Astrocyte of the spinal cord (primary cell): ENCODE results near the gene ADCY5.

Source experiments
- DNase-seq: peaks from one replicate; pipeline ENCODE4 v3.0.0; 2011; ENCODE audit warnings: low read depth, low spot score
- H3K4me3 ChIP-seq: 2 replicates; pipeline ENCODE4 v1.5.1; 2011; ENCODE audit warnings: low read depth, mild to moderate bottlenecking, low read length, moderate library complexity
- in situ Hi-C: cut with HindIII; loops from 2 replicates; pipeline ENCODE4 v1.10.0; 2017; ENCODE audit warnings: low sequenced_read_pairs
- TF ChIP-seq, protein P1 (sequence below): IDR thresholded peaks from 2 replicates; pipeline ENCODE4 v1.5.1; 2012; ENCODE audit warnings: low read depth, mild to moderate bottlenecking, low read length, inconsistent platforms

Gene ADCY5

DNA sequence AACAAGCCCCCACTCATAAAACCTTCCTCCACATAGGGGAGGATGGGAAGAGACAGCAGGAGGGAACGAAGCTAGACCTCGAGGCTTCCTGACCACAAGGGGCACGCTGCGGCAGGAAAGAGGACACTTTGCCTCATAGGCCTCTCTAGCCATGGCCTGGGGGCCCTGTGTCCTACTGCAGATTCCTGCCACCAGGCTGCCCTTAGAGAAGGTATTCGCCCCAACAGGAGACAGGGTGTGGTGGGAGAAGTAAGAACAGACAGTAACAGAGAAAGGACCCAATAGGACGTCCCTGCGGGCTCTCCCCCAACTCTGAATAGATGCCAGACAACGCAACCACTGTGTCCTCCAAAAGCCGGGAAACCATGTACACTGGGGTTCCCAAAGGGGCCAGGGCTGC is 36.8 kb downstream of the ADCY5 start:
- in situ Hi-C loops, result no loop called here
- TF ChIP-seq, protein P1, sequence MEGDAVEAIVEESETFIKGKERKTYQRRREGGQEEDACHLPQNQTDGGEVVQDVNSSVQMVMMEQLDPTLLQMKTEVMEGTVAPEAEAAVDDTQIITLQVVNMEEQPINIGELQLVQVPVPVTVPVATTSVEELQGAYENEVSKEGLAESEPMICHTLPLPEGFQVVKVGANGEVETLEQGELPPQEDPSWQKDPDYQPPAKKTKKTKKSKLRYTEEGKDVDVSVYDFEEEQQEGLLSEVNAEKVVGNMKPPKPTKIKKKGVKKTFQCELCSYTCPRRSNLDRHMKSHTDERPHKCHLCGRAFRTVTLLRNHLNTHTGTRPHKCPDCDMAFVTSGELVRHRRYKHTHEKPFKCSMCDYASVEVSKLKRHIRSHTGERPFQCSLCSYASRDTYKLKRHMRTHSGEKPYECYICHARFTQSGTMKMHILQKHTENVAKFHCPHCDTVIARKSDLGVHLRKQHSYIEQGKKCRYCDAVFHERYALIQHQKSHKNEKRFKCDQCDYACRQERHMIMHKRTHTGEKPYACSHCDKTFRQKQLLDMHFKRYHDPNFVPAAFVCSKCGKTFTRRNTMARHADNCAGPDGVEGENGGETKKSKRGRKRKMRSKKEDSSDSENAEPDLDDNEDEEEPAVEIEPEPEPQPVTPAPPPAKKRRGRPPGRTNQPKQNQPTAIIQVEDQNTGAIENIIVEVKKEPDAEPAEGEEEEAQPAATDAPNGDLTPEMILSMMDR, result no peak
- H3K4me3 ChIP-seq, result no peak overlapping the region
- DNase-seq, result no peak

DNA sequence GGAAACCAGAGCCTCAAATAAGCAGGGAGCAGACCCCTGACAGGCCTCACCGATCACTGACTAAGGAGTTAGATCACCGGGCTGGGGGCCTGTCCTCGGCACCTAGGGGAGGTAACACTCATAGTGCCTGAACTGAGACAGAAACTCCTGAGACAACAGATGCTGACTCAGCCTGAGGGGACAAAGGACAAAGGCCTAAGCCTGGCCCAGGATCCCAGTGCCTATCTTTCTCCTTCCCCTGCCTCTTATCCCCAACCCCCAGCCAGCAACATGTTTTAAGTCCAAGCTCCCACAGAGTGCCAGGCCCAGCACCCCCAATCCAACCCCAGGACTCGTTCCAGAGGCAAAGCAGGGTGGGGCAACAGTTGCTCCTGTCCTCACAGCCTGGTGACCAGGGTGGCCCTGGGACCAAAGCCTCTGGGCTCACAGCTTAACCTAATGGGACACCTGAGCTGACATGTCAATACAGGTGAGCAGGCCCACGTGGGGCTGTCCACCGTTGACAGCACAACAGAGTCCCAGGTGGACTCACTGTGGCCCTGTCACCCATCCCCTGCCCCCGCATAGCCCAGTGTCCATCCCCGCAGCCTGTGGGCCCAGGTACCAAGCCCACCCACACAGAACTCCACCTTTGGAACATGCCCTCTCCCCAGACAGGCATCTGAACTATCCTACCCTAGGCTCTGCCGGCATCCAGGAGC is 37.4 kb downstream of the ADCY5 start:
- DNase-seq, result no peak
- no peak overlapping the region for H3K4me3 ChIP-seq
- TF ChIP-seq, protein P1, result no peak
- in situ Hi-C loops, result no loop called here

DNA sequence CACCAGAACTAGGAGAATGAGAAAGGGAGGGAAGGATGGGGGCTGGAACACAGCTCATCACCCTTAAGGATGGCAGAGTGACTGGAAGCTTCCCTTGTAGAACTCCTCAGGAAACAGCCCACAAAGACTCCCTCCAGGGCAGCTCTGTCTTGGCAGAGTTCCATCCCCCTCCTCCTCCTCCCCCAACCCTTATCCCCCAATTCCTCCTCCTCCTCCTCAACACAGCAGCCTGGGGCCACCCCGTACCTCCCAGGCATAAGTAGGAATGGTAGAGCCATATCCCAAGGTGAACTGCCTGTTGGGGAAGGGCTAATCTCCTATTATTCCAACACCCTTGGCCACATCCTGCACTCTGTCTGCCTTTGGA is 38.8 kb downstream of the ADCY5 start:
- no peak overlapping the region for H3K4me3 ChIP-seq
- TF ChIP-seq, protein P1, result no peak
- DNase-seq, result no peak
- in situ Hi-C loops, result no loop called here

DNA sequence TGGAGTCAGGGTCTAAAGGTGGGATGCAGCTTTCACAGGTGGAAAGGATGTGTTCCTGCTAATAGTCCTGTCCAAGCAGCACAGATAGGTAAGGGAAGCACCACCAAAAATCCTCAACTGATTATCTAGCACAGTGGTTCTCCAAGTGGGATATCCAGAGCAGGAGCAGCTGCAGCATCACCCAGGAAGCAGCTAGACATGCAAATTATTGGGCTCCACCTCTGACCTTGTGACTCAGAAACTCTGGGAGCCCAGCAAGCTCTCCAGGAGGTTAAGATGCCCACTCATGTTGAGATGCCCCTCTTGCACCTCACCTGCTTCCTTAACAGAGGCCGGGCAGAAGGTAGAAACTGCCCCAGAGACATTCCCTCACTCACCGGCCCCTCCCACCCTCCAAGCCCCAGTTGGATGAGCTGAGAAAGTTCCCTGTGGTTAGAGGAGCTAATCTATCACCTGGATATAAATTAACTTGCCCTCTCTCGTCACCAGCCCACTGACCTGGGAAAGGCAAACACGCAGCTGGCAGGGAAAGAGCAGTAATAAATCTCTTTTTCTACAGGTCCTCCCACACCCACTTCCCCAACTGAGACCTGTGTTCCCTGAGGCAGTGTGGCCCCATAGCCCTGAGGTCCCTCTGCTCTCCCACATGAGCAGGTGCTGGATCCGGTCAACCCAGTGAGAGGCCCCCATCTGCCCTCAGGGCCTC is 39.3 kb downstream of the ADCY5 start:
- TF ChIP-seq, protein P1, result no peak
- DNase-seq, result no peak
- in situ Hi-C loops, result no loop called here
- no peak overlapping the region for H3K4me3 ChIP-seq

DNA sequence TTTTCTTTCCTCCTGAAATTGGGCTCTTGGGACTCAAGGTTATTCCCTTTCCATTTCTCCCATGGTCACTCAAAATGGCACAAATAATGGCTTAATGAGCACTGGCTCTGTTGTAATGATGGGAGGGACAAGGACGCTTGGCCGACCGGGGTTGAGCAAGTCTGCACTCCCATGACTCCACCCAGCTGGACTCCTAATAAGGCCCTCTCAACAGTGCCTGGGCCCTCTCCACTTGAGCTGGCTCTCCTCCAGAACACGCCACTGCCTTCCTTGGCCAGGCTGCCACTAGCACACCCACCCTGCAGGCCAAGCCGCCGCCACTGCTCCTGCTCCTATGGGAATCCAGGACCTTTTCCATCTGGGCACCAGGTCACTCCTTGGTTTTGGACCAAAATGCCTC is 42.3 kb downstream of the ADCY5 start:
- in situ Hi-C loops, result no loop called here
- TF ChIP-seq, protein P1, result no peak
- DNase-seq, result no peak
- no peak overlapping the region for H3K4me3 ChIP-seq

DNA sequence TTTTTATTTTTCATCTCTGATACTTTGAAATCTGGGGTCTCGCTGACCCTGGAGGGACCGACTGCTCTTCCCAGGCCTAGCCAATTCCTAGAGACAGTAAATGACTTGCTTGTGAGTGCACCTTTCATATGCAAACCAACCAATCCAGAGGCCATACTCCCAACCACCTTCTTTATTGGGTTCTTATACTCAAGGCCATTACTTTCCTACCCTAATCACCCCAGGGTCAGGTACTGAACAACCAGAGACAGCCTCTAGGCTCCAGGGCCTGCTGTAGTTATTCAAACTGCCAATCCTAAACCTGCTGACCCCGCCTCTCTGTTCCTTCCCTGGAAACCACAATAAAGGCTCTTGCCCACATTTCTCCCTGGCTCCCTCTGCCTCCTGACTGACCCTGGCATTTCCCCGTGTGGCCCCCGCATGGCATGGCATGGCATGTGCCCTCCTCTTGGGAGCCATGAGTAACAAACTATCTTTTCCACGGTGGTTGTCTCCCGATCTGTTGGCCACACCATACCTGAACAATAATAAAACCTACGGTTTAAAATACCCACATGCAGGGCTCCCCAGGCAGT is 42.9 kb downstream of the ADCY5 start:
- TF ChIP-seq, protein P1, result no peak
- DNase-seq, result no peak
- no peak overlapping the region for H3K4me3 ChIP-seq
- in situ Hi-C loops, result no loop called here
